ENCODE results near the gene ITGBL1.

Gene ITGBL1

GRCh38 chr13:101708115-101708514 lies 255.6 kb downstream of the ITGBL1 start:
- no peak for DNase-seq (ENCODE audit: low read depth)
- no peak overlapping the region for H3K4me3 ChIP-seq (ENCODE audit: low read depth, low read length)
- no peak for TF ChIP-seq CTCF (IDR thresholded peaks at IDR 0.05; ENCODE audit: low read depth, low read length, missing control alignments)
- in situ Hi-C loops (cut with HindIII; ENCODE audit: low sequenced_read_pairs): no loop called here

GRCh38 chr13:101709952-101710351 lies 257.5 kb downstream of the ITGBL1 start:
- no peak overlapping the region for H3K4me3 ChIP-seq (ENCODE audit: low read depth, low read length)
- in situ Hi-C loops (cut with HindIII; ENCODE audit: low sequenced_read_pairs): no loop called here
- no peak for TF ChIP-seq CTCF (IDR thresholded peaks at IDR 0.05; ENCODE audit: low read depth, low read length, missing control alignments)
- no peak for DNase-seq (ENCODE audit: low read depth)

GRCh38 chr13:101711307-101712025 lies 259.0 kb downstream of the ITGBL1 start:
- no peak for DNase-seq (ENCODE audit: low read depth)
- in situ Hi-C loops (cut with HindIII; ENCODE audit: low sequenced_read_pairs): no loop called here
- H3K4me3 ChIP-seq (ENCODE audit: low read depth, low read length): no peak overlapping the region
- TF ChIP-seq CTCF (IDR thresholded peaks at IDR 0.05; ENCODE audit: low read depth, low read length, missing control alignments): no peak

GRCh38 chr13:101712026-101712348 lies 259.5 kb downstream of the ITGBL1 start:
- no peak for TF ChIP-seq CTCF (IDR thresholded peaks at IDR 0.05; ENCODE audit: low read depth, low read length, missing control alignments)
- in situ Hi-C loops (cut with HindIII; ENCODE audit: low sequenced_read_pairs): no loop called here
- no peak overlapping the region for H3K4me3 ChIP-seq (ENCODE audit: low read depth, low read length)
- DNase-seq (ENCODE audit: low read depth): no peak

- in situ Hi-C loops (cut with HindIII; ENCODE audit: low sequenced_read_pairs): no loop called here
- DNase-seq (ENCODE audit: low read depth): no peak
- no peak for TF ChIP-seq CTCF (IDR thresholded peaks at IDR 0.05; ENCODE audit: low read depth, low read length, missing control alignments)
- no peak overlapping the region for H3K4me3 ChIP-seq (ENCODE audit: low read depth, low read length)
Observed at GRCh38 chr13:101714195-101714594, 261.7 kb downstream of the ITGBL1 start.

GRCh38 chr13:101717353-101717752 lies 264.9 kb downstream of the ITGBL1 start:
- H3K4me3 ChIP-seq (ENCODE audit: low read depth, low read length): no peak overlapping the region
- TF ChIP-seq CTCF (IDR thresholded peaks at IDR 0.05; ENCODE audit: low read depth, low read length, missing control alignments): no peak
- in situ Hi-C loops (cut with HindIII; ENCODE audit: low sequenced_read_pairs): no loop called here
- no peak for DNase-seq (ENCODE audit: low read depth)

All from astrocyte of the cerebellum (primary cell).